Tibial nerve (tissue), 4 donors: Measurements from ENCODE around the gene RNASE8. TPM values are rescaled to one million over a fixed set of nuclear protein-coding genes. Genes with fewer than 3 reads are reported as not detected.
"Not testable (repeated sequence)": the region's sequence is repeated elsewhere in the genome, so short reads cannot be mapped to it uniquely, and the experiment has no call there.

Experiments used
- DNase-seq, 2 donors: peaks; one replicate each; pipeline ENCODE4 v3.0.0-alpha.2; 2019; ENCODE audit warnings: low spot score in 2 of 2
- H3K27ac ChIP-seq, 4 donors: fragments of 200-600 bp; sonication (generic) in 3 of 4; one replicate each; pipeline ENCODE4 v1.5.1; 2017 to 2019; ENCODE audit warnings: mild to moderate bottlenecking in 1 of 4
- H3K27me3 ChIP-seq, 2 donors: fragments of 200-600 bp; sonication (generic) in 1 of 2; one replicate each; pipeline versions ENCODE4 v1.5.1 to v1.6.0; 2017 to 2019
- H3K36me3 ChIP-seq, 3 donors: fragments of 200-600 bp; sonication (generic); one replicate each; pipeline ENCODE4 v1.5.1; 2018 to 2019
- H3K4me1 ChIP-seq, 4 donors: fragments of 200-600 bp; sonication (generic) in 3 of 4; one replicate each; pipeline ENCODE4 v1.5.1; 2017 to 2019
- H3K4me3 ChIP-seq, 4 donors: fragments of 200-600 bp; sonication (generic) in 3 of 4; one replicate each; pipeline ENCODE4 v1.5.1; 2017 to 2019; ENCODE audit warnings: mild to moderate bottlenecking in 1 of 4, moderate library complexity in 1 of 4
- H3K9me3 ChIP-seq, 4 donors: fragments of 200-600 bp; sonication (generic) in 3 of 4; one replicate each; pipeline ENCODE4 v1.5.1; 2017 to 2019
- EP300 ChIP-seq, 2 donors: sonication (generic); formaldehyde crosslinking; IDR thresholded peaks; one replicate each; pipeline ENCODE4 v1.6.1; 2017; ENCODE audit warnings: antibody characterized with exemption in 2 of 2, mild to moderate bottlenecking in 1 of 2
- POLR2A ChIP-seq, 2 donors: fragments of 450-650 bp; IDR thresholded peaks; one replicate each; pipeline ENCODE4 v1.6.1; 2017; ENCODE audit warnings: antibody characterized with exemption in 2 of 2, mild to moderate bottlenecking in 2 of 2, moderate library complexity in 2 of 2
- WGBS, 2 donors: methylation state at CpG; one replicate each; pipeline ENCODE4 v1.1.5; 2018; 5-methylcytosine and 5-hydroxymethylcytosine counted together
- total RNA-seq, 4 donors: library from RNA; depleted of rRNA; stranded (reverse); fragments of >200 nt; gene quantifications; one replicate each; pipeline ENCODE4 v1.1.0, GENCODE V29; 2016
- TF ChIP-seq, protein P1 (sequence below), 5 experiments: fragments of 200-600 bp in 3 of 5; fragments of 450-650 bp in 2 of 5; sonication (generic) in 3 of 5; IDR thresholded peaks; one replicate each; pipeline ENCODE4 v1.5.1; 2016 to 2019; ENCODE audit warnings: antibody characterized with exemption in 5 of 5, mild to moderate bottlenecking in 3 of 5, moderate library complexity in 2 of 5

The RNASE8 gene, protein sequence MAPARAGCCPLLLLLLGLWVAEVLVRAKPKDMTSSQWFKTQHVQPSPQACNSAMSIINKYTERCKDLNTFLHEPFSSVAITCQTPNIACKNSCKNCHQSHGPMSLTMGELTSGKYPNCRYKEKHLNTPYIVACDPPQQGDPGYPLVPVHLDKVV
- not detected for total RNA-seq

DNA sequence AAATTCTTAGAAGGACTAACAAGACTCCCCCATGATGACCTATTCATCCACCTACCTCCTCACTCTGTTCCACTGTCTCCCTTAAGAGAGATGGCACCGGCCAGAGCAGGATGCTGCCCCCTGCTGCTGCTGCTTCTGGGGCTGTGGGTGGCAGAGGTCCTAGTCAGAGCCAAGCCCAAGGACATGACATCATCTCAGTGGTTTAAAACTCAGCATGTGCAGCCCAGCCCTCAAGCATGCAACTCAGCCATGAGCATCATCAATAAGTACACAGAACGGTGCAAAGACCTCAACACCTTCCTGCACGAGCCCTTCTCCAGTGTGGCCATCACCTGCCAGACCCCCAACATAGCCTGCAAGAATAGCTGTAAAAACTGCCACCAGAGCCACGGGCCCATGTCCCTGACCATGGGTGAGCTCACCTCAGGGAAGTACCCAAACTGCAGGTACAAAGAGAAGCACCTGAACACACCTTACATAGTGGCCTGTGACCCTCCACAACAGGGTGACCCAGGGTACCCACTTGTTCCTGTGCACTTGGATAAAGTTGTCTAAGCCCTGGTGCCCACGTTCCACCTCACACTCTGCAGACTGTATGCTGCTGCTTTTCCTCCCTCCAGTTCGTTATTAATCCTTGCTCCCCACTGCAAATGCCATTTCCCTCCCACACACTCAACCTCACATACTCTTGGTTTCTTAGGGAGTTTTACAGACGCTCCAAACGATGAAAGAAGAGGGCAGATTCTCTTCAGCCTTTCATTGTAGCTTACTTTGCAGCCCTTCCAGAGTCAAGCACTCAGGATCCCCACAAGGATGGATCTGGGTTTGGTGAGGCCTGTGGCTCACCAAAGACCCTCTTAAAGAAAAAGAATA lies at the start of gene RNASE8:
TSS of gene RNASE8 (plus strand) at position 20 of the 873 bp plus-strand sequence. CDS start at position 91, 71 bp downstream.
- DNase-seq = no peak
- no peaks in the 10 kb centered on the region for H3K36me3 ChIP-seq
- TF ChIP-seq, protein P1, sequence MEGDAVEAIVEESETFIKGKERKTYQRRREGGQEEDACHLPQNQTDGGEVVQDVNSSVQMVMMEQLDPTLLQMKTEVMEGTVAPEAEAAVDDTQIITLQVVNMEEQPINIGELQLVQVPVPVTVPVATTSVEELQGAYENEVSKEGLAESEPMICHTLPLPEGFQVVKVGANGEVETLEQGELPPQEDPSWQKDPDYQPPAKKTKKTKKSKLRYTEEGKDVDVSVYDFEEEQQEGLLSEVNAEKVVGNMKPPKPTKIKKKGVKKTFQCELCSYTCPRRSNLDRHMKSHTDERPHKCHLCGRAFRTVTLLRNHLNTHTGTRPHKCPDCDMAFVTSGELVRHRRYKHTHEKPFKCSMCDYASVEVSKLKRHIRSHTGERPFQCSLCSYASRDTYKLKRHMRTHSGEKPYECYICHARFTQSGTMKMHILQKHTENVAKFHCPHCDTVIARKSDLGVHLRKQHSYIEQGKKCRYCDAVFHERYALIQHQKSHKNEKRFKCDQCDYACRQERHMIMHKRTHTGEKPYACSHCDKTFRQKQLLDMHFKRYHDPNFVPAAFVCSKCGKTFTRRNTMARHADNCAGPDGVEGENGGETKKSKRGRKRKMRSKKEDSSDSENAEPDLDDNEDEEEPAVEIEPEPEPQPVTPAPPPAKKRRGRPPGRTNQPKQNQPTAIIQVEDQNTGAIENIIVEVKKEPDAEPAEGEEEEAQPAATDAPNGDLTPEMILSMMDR (IDR thresholded peaks at IDR 0.05) = peak in 1 of 5 experiments; percentile 34
- TF ChIP-seq EP300 (IDR thresholded peaks at IDR 0.05) = no peak
- TF ChIP-seq POLR2A (IDR thresholded peaks at IDR 0.05) = no peak
- no peaks in the 10 kb centered on the region for H3K9me3 ChIP-seq
- H3K27ac ChIP-seq = peak within 1 kb of the TSS in 2 of 4 donors; percentile 31 to 50
- WGBS, 2 donors = 42 to 45% methylated on average over 7 to 8 of the region's 8 CpGs
- H3K27me3 ChIP-seq = no peaks in the 10 kb centered on the region
- H3K4me1 ChIP-seq = peaks cover 0 to 65% (median 4%) of the 10 kb centered on the region in 4 donors
- no peak within 1 kb of the TSS for H3K4me3 ChIP-seq

DNA sequence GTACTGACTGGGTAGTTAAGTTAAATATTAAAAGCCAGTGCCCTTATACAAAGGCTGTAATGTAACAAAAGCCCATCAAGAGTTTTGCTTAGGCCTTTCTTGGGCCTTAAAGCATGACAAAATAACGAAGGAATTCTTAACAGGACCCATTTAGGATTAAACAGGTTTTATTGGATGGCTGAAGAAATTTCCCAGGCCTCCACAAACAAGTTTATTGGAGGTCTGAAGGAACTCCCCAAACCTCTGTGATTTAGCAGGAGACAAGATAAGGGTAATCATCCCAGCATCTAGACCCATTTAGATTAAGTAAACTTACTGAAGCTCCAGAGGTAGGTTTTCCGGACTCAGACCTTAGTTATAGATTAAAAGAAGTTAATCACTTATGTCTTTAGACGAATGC lies 47.9 kb upstream of the RNASE8 start:
- H3K36me3 ChIP-seq, H3K9me3 ChIP-seq, H3K27ac ChIP-seq, H3K4me1 ChIP-seq, H3K4me3 ChIP-seq, H3K27me3 ChIP-seq, DNase-seq: not testable (repeated sequence)
- WGBS, 2 donors = 72% methylated on average over 3 of the region's 3 CpGs

DNA sequence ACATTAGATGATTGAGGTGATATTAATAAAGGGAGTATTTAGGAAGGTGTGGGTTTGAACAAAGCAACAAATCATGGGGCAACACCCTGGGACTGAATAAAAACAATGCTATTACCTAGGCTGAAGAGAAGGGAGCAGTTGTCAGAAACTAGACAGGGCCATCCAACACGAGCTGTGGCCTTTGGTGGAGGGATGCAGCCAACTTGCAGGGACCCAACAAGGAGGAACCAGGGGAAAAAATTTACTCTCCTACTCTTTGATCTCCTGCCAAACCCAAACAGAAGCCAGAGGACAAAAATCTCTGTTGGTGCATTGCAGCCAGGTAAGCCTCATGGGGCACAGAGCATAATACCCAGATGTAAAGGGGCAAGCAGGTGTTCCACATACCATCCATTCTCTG lies 46.5 kb upstream of the RNASE8 start:
- H3K4me3 ChIP-seq = no peak overlapping the region
- H3K9me3 ChIP-seq = no peaks in the 10 kb centered on the region
- no peak overlapping the region for H3K27ac ChIP-seq
- peaks cover 0 to 19% (median 4%) of the 10 kb centered on the region in 4 donors for H3K4me1 ChIP-seq
- TF ChIP-seq POLR2A (IDR thresholded peaks at IDR 0.05) (no peak), EP300 (IDR thresholded peaks at IDR 0.05) (no peak)
- TF ChIP-seq, protein P1 (IDR thresholded peaks at IDR 0.05) = no peak
- no peaks in the 10 kb centered on the region for H3K27me3 ChIP-seq
- 67 to 71% methylated on average over 1 of the region's 1 CpG for WGBS, 2 donors
- no peak for DNase-seq
- peaks cover 0 to 2% (median 0%) of the 10 kb centered on the region in 3 donors for H3K36me3 ChIP-seq

DNA sequence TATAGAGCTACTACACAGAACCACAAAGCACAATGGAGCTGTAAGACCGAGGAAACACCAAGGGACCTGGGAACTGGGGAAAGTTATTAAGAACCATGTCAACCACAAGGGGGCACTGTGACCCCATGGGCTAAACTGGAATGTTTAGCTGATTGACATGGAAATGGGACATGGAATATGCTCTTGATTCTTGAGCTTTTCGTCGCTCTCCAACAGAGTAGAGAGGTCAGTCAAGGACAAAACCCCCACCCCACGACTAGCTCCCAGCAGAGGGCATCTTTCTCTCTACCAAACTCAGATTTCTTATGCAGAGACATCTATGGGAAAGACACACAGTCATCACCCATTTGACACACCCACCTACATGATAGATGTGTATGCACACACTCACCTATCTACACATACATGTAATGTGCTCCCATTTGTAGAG lies 42.8 kb upstream of the RNASE8 start:
- H3K27me3 ChIP-seq = no peaks in the 10 kb centered on the region
- DNase-seq = peak; percentile 78 to 95
- H3K36me3 ChIP-seq = peaks cover 0 to 38% (median 0%) of the 10 kb centered on the region in 3 donors
- WGBS, 2 donors = 0% methylated on average over 4 of the region's 4 CpGs
- TF ChIP-seq POLR2A (IDR thresholded peaks at IDR 0.05) (peak in 1 of 2 donors; percentile 19), EP300 (IDR thresholded peaks at IDR 0.05) (peak in 1 of 2 donors; percentile 72)
- TF ChIP-seq, protein P1 (IDR thresholded peaks at IDR 0.05) = peak; percentile 90 to 97 (median 94)
- H3K9me3 ChIP-seq = no peaks in the 10 kb centered on the region
- H3K4me1 ChIP-seq = peaks cover 0 to 50% (median 4%) of the 10 kb centered on the region in 4 donors
- no peak overlapping the region for H3K4me3 ChIP-seq
- H3K27ac ChIP-seq = peak overlapping the region in 1 of 4 donors; percentile 61

DNA sequence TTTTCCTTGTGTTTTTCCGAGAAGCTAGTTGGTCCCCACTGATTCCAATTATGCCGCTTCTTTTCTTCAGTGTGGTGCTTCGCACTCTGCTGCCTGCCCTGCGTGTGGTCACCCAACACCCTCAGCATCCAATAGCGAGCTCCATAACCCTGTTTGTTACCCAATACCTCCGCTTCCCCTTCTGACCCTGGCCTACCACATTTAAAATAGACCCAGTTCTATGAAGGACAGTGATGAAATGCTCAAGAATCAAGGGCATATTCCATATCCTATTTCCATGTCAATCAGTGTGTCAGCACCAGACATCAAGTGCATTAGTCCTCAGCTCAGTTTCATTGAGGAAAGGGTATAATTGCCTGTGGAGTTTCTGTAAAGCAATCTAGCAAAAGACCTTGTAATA lies 42.3 kb upstream of the RNASE8 start:
- 50 to 55% methylated on average over 6 of the region's 6 CpGs for WGBS, 2 donors
- peaks cover 0 to 54% (median 4%) of the 10 kb centered on the region in 4 donors for H3K4me1 ChIP-seq
- H3K27ac ChIP-seq = peak overlapping the region in 2 of 4 donors; percentile 32 to 61
- no peak for TF ChIP-seq EP300 (IDR thresholded peaks at IDR 0.05)
- TF ChIP-seq, protein P1 (IDR thresholded peaks at IDR 0.05) = no peak
- H3K4me3 ChIP-seq = no peak overlapping the region
- no peaks in the 10 kb centered on the region for H3K9me3 ChIP-seq
- no peak for DNase-seq
- H3K36me3 ChIP-seq = peaks cover 0 to 44% (median 2%) of the 10 kb centered on the region in 3 donors
- no peaks in the 10 kb centered on the region for H3K27me3 ChIP-seq
